Stimulated activated CD8-positive, alpha-beta memory T cell treated with anti-CD3 and anti-CD28 coated beads, Interleukin-2, amount 100 ng/mL, for 48 hours (primary cell): ENCODE measurements around the gene ASZ1.

Source experiments
- DNase-seq, 2 donors: peaks; one replicate each; pipeline ENCODE4 v3.0.0-alpha.2; 2020; ENCODE audit warnings: low read depth in 2 of 2

ASZ1 gene

GRCh38 chr7:117402109-117402508, 25.2 kb downstream of the ASZ1 start:
- no peak for DNase-seq

- no peak for DNase-seq
Measured at GRCh38 chr7:117401293-117402002, 25.8 kb downstream of the ASZ1 start.

- DNase-seq = no peak
Measured at GRCh38 chr7:117399820-117400422, 27.4 kb downstream of the ASZ1 start.

- no peak for DNase-seq
Measured at GRCh38 chr7:117395743-117396142, 31.6 kb downstream of the ASZ1 start.

GRCh38 chr7:117393781-117394180, 33.5 kb downstream of the ASZ1 start:
- no peak for DNase-seq

- no peak for DNase-seq
Measured at GRCh38 chr7:117389871-117390270, 37.4 kb downstream of the ASZ1 start.

- DNase-seq = no peak
Measured at GRCh38 chr7:117386110-117386706, 41.1 kb downstream of the ASZ1 start.

- no peak for DNase-seq
Measured at GRCh38 chr7:117385363-117386109, 41.8 kb downstream of the ASZ1 start.

GRCh38 chr7:117384688-117385362, 42.5 kb downstream of the ASZ1 start:
- DNase-seq = no peak

- DNase-seq = no peak
Measured at GRCh38 chr7:117383483-117384189, 43.7 kb downstream of the ASZ1 start.

GRCh38 chr7:117383046-117383445, 44.2 kb downstream of the ASZ1 start:
- DNase-seq = no peak

GRCh38 chr7:117381362-117381761, 45.9 kb downstream of the ASZ1 start:
- DNase-seq = no peak

- DNase-seq = no peak
Measured at GRCh38 chr7:117375380-117375779, 51.9 kb downstream of the ASZ1 start.

GRCh38 chr7:117372073-117372472, 55.2 kb downstream of the ASZ1 start:
- DNase-seq = no peak

- DNase-seq = no peak
Measured at GRCh38 chr7:117364339-117365080, 62.8 kb downstream of the ASZ1 start.

- DNase-seq = no peak
Measured at GRCh38 chr7:117362294-117362888, 64.9 kb downstream of the ASZ1 start.

GRCh38 chr7:117350027-117350426, 77.3 kb downstream of the ASZ1 start:
- DNase-seq = no peak

- no peak for DNase-seq
Measured at GRCh38 chr7:117349570-117349969, 77.7 kb downstream of the ASZ1 start.

- DNase-seq = no peak
Measured at GRCh38 chr7:117347962-117348672, 79.2 kb downstream of the ASZ1 start.

- DNase-seq = no peak
Measured at GRCh38 chr7:117347480-117347879, 79.8 kb downstream of the ASZ1 start.
